HG02840 (cell line): ENCODE measurements around the gene NPAS3.

ENCODE experiments used
- ATAC-seq: cut with Tn5 transposase; IDR thresholded peaks from one replicate; pipeline ENCODE4 v1.9.1; 2021; ENCODE audit warnings: mild to moderate bottlenecking, moderate library complexity, moderate number of reproducible peaks; ENCODE audit not compliant: unreplicated experiment, low FRiP score

Gene NPAS3

GRCh38 chr14:33747749-33748148 lies 809.1 kb downstream of the NPAS3 start:
- no peak for ATAC-seq

GRCh38 chr14:33754261-33754660 lies 815.6 kb downstream of the NPAS3 start:
- ATAC-seq = no peak

- ATAC-seq = no peak
Measured at GRCh38 chr14:33755358-33755757, 816.7 kb downstream of the NPAS3 start.

GRCh38 chr14:33756833-33757232 lies 818.2 kb downstream of the NPAS3 start:
- ATAC-seq = no peak

GRCh38 chr14:33758547-33758946 lies 819.9 kb downstream of the NPAS3 start:
- no peak for ATAC-seq

GRCh38 chr14:33762161-33762851 lies 823.6 kb downstream of the NPAS3 start:
- ATAC-seq = no peak

- no peak for ATAC-seq
Measured at GRCh38 chr14:33764876-33765650, 826.4 kb downstream of the NPAS3 start.

GRCh38 chr14:33767586-33768457 lies 829.1 kb downstream of the NPAS3 start:
- ATAC-seq = no peak

- ATAC-seq = no peak
Measured at GRCh38 chr14:33768458-33768830, 829.8 kb downstream of the NPAS3 start.

- no peak for ATAC-seq
Measured at GRCh38 chr14:33773205-33774030, 834.7 kb downstream of the NPAS3 start.

GRCh38 chr14:33774161-33774560 lies 835.5 kb downstream of the NPAS3 start:
- no peak for ATAC-seq

- ATAC-seq = no peak
Measured at GRCh38 chr14:33774723-33775470, 836.2 kb downstream of the NPAS3 start.

- no peak for ATAC-seq
Measured at GRCh38 chr14:33776871-33777270, 838.2 kb downstream of the NPAS3 start.

GRCh38 chr14:33777681-33778080 lies 839.0 kb downstream of the NPAS3 start:
- no peak for ATAC-seq

GRCh38 chr14:33780035-33780434 lies 841.4 kb downstream of the NPAS3 start:
- no peak for ATAC-seq

GRCh38 chr14:33781236-33781635 lies 842.6 kb downstream of the NPAS3 start:
- ATAC-seq = no peak

- ATAC-seq = no peak
Measured at GRCh38 chr14:33782923-33783322, 844.2 kb downstream of the NPAS3 start.

- ATAC-seq = no peak
Measured at GRCh38 chr14:33786091-33786825, 847.6 kb downstream of the NPAS3 start.

GRCh38 chr14:33788161-33788560 lies 849.5 kb downstream of the NPAS3 start:
- ATAC-seq = no peak
